HUES6 (cell line): ENCODE measurements around the gene DPPA5.
"Not testable (repeated sequence)": the region's sequence is repeated elsewhere in the genome, so short reads cannot be mapped to it uniquely, and the experiment has no call there.

Experiments used
- H3K27ac ChIP-seq: 2 replicates; pipeline ENCODE4 v1.7.0; 2013; ENCODE audit warnings: low read depth, mild to moderate bottlenecking, low read length, inconsistent platforms
- H3K27me3 ChIP-seq: 2 replicates; pipeline ENCODE4 v1.6.1; 2013; ENCODE audit warnings: low read length; ENCODE audit not compliant: control insufficient read depth, insufficient read depth
- H3K36me3 ChIP-seq: 2 replicates; pipeline ENCODE4 v1.6.1; 2013; ENCODE audit warnings: low read length; ENCODE audit not compliant: control insufficient read depth, insufficient read depth
- H3K4me1 ChIP-seq: 2 replicates; pipeline ENCODE4 v1.6.1; 2013; ENCODE audit warnings: low read length; ENCODE audit not compliant: control insufficient read depth, insufficient read depth
- H3K4me3 ChIP-seq: 2 replicates; pipeline ENCODE4 v1.5.1; 2013; ENCODE audit warnings: low read depth, low read length
- H3K9ac ChIP-seq: one replicate; pipeline ENCODE4 v1.6.1; 2013; ENCODE audit warnings: mild to moderate bottlenecking, low read length
- H3K9me3 ChIP-seq: 2 replicates; pipeline ENCODE4 v1.6.1; 2013; ENCODE audit warnings: low read depth, low read length; ENCODE audit not compliant: control insufficient read depth, insufficient read depth

The DPPA5 gene, protein sequence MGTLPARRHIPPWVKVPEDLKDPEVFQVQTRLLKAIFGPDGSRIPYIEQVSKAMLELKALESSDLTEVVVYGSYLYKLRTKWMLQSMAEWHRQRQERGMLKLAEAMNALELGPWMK

DNA sequence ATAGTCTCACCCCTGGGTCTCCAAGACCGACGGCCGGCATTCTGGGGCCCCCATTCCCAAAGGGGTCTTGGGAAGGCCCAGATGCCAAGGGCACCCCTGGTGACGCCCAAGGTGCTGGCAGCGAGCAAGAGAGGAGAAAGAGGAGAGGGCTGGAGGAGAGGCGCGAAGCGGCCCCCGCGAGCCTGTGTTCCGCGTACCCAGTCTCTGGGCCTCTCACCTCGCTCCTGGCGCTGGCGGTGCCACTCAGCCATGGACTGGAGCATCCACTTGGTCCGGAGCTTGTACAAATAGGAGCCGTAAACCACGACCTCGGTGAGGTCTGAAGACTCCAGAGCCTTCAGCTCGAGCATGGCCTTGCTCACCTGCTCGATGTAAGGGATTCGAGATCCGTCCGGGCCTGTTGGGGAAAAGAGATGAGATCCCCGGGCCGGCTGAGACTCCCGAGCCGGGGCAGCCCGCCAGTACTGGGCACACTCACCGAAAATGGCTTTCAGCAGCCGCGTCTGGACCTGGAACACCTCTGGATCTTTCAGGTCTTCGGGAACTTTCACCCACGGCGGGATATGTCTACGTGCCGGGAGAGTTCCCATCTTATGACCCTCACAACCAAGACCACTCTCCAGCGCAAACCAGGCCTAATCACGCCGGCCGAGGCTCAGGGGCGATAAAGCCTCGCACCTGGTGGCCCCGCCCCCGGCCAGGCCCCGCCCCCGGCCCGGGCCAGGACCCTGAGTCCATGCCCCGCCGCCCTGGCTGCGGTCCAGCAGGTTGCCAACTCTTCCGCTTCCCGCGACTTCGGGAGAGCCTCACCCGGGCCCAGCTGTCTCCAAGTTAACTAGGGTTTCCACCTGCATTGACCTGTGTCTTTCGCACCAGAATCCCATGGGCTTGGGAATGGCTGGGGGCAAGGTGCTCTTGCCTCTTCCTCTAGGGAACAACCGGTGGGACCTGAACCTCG is at the start of gene DPPA5:
DPPA5 (minus strand) TSS at position 641 of the 958 bp plus-strand sequence; CDS start at position 590, 51 bp downstream.
- H3K9ac ChIP-seq: no peak within 1 kb of the TSS
- H3K27me3 ChIP-seq: no peaks in the 10 kb centered on the region
- H3K4me3 ChIP-seq: no peak within 1 kb of the TSS
- H3K9me3 ChIP-seq: peaks cover 7% of the 10 kb centered on the region; the same call in 1 of the 2 replicates
- no peaks in the 10 kb centered on the region for H3K36me3 ChIP-seq
- no peak within 1 kb of the TSS for H3K27ac ChIP-seq
- H3K4me1 ChIP-seq: peaks cover 14% of the 10 kb centered on the region

DNA sequence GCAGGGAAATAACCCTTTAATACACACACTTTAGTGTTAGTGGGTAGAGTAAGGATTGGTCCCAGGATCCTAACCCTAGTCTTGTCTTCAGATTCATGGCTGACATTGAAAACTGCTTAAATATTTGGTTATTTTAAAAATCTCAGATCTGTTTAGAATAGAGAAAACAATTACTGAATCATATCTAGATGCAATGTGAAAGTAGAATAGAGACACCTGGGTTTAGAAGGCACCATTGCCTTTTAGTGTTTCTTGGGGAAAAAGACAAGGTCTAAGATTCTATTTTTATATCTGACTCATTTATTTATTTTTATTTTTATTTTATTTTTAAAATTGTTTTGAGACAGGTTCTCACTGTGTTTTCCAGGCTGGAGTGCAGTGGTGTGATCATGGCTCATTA is 46.6 kb upstream of the DPPA5 start:
- Histone ChIP-seq H3K36me3 (no peaks in the 10 kb centered on the region), H3K4me1 (no peaks in the 10 kb centered on the region), H3K27me3 (no peaks in the 10 kb centered on the region), H3K27ac (no peak overlapping the region), H3K9ac (no peak overlapping the region), H3K9me3 (no peaks in the 10 kb centered on the region), H3K4me3 (no peak overlapping the region)

DNA sequence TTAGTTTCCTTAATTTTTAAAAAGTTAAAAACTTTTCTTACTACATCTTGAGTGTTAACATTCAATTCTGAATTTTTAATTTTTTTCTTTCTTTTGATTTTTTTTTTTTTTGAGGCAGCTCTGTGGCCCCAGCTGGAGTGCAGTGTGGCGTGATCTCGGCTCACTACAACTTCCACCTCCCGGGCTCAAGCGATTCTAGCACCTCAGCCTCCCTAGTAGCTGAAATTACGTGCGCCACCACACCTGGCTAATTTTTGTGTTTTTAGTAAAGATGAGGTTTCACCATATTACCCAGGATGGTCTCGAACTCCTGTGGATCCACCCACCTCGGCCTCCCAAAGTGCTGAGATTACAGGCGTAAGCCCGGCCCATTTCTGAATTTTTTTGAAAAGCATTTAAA is 41.8 kb upstream of the DPPA5 start:
- H3K36me3 ChIP-seq: no peaks in the 10 kb centered on the region
- no peaks in the 10 kb centered on the region for H3K9me3 ChIP-seq
- H3K27me3 ChIP-seq: no peaks in the 10 kb centered on the region
- H3K9ac ChIP-seq: no peak overlapping the region
- no peak overlapping the region for H3K27ac ChIP-seq
- no peak overlapping the region for H3K4me3 ChIP-seq
- H3K4me1 ChIP-seq: no peaks in the 10 kb centered on the region

DNA sequence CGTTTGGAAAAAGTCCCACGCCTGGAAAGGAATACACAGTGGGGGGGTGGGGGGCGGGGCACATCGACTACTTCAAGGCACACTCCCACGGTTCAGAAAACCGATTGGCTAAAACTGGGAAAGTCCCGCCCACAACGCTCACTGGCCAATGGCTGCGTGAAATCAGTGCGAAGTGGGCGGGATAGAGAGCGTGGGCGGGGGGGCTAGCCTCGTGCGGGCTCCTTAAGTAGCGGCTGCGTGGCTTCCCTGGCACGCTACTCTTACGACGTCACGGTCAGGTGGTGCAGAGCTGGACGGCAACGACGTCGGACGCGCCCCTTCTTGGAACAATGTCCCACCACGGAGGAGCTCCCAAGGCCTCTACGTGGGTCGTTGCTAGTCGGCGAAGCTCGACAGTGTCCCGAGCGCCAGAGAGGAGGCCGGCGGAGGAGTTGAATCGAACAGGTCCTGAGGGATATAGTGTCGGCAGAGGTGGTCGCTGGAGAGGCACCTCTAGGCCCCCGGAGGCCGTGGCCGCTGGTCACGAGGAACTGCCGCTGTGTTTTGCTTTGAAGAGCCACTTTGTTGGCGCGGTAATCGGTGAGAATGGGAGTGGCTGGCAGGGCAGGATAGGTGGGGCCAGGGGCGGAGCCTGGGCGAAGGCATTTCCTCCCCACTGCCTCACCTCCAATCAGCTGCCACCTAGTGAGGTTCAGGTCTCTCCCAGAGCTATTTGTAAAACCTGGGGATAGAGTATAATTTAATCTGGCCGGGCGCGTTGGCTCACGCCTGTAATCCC is 40.7 kb upstream of the DPPA5 start, which contains the start of gene DDX43:
DDX43 (plus strand) TSS at position 252 of the 778 bp plus-strand sequence; CDS start at position 330, 78 bp downstream.
- Histone ChIP-seq H3K4me1 (no peaks in the 10 kb centered on the region), H3K27me3 (no peaks in the 10 kb centered on the region), H3K9me3 (no peaks in the 10 kb centered on the region), H3K4me3 (no peak within 1 kb of the TSS), H3K36me3 (no peaks in the 10 kb centered on the region), H3K9ac (no peak within 1 kb of the TSS), H3K27ac (no peak within 1 kb of the TSS)

DNA sequence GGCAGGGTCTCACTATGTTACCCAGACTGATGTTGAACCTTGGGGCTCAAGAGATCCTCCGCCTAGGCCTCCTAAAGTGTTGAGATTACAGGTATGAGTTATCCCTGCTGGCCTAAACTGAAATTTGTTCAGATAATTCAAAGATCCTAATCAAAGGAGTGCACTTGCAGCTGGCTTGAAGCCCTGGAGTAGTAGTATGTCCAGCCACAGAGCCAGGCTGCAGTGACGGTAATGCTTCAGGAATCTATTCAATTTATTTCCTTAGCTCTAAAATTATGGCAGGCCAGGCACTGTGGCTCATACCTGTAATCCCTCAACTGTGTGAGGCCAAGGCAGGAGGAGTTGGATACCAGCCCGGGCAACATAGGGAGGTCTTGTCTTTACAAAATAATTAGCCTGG is 39.2 kb upstream of the DPPA5 start:
- H3K9ac ChIP-seq: no peak overlapping the region
- no peak overlapping the region for H3K4me3 ChIP-seq
- no peaks in the 10 kb centered on the region for H3K9me3 ChIP-seq
- H3K27ac ChIP-seq: no peak overlapping the region
- peaks cover 3% of the 10 kb centered on the region; the same call in 1 of the 2 replicates for H3K4me1 ChIP-seq
- H3K27me3 ChIP-seq: no peaks in the 10 kb centered on the region
- no peaks in the 10 kb centered on the region for H3K36me3 ChIP-seq

DNA sequence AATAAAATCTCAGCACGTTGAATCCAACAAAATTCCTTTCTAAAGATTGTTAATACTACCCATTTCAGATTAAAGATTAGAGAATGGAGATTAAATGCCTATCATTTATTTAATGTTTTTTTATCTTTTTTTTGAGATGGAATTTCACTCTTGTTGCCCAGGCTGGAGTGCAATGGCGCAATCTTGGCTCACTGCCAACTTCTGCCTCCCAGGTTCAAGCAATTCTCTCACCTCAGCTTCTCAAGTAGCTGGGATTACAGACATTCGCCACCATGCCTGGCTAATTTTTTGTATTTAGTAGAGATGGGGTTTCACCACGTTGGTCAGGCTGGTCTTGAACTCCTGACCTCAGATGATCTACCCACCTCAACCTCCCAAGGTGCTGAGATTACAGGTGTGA is 38.1 kb upstream of the DPPA5 start:
- not testable (repeated sequence) for H3K36me3 ChIP-seq, H3K27ac ChIP-seq, H3K4me1 ChIP-seq, H3K4me3 ChIP-seq, H3K9ac ChIP-seq, H3K9me3 ChIP-seq, H3K27me3 ChIP-seq

DNA sequence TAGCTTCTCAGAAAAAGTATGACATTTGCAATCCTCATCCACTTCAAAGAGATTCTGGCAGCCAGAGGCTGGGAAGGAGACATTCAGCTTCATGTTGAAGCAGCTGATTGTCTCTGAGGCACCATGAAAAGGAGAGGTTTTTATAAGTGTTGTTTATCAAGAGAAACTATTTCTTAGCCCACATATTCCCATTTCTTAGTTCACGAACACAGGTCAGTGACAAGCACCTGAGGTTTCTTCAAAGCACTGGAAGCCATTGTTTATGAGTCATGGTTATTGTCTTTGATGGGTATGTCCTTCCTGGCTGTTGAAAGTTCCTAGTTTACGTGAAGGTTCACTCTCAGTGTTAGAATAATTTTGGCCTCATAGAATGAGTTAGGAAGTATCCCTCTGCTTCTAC is 37.6 kb upstream of the DPPA5 start:
- peaks cover 4% of the 10 kb centered on the region; the same call in 1 of the 2 replicates for H3K4me1 ChIP-seq
- H3K4me3 ChIP-seq: no peak overlapping the region
- H3K36me3 ChIP-seq: no peaks in the 10 kb centered on the region
- H3K9ac ChIP-seq: no peak overlapping the region
- H3K27me3 ChIP-seq: no peaks in the 10 kb centered on the region
- no peaks in the 10 kb centered on the region for H3K9me3 ChIP-seq
- H3K27ac ChIP-seq: no peak overlapping the region

DNA sequence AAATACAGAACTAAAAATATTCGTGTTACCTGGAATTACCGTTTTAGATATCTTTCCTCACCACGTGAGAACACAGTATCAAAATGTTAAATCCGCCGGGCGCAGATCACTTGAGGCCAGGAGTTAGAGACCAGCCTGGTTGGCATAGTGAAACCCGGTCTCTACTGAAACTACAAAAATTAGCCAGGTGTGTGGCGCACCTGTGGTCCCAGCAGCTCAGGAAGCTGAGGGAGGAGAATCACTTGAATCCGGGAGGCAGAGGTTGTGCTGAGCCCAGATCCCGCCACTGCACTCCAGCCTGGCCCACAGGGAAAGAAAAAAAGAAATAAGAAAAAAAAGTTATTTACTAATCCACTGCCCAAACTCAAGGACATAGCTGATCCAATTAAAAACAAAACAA is 35.8 kb upstream of the DPPA5 start:
- Histone ChIP-seq H3K9ac (no peak overlapping the region), H3K4me1 (peaks cover 4% of the 10 kb centered on the region; the same call in 1 of the 2 replicates), H3K27ac (no peak overlapping the region), H3K4me3 (no peak overlapping the region), H3K36me3 (no peaks in the 10 kb centered on the region), H3K27me3 (no peaks in the 10 kb centered on the region), H3K9me3 (no peaks in the 10 kb centered on the region)

DNA sequence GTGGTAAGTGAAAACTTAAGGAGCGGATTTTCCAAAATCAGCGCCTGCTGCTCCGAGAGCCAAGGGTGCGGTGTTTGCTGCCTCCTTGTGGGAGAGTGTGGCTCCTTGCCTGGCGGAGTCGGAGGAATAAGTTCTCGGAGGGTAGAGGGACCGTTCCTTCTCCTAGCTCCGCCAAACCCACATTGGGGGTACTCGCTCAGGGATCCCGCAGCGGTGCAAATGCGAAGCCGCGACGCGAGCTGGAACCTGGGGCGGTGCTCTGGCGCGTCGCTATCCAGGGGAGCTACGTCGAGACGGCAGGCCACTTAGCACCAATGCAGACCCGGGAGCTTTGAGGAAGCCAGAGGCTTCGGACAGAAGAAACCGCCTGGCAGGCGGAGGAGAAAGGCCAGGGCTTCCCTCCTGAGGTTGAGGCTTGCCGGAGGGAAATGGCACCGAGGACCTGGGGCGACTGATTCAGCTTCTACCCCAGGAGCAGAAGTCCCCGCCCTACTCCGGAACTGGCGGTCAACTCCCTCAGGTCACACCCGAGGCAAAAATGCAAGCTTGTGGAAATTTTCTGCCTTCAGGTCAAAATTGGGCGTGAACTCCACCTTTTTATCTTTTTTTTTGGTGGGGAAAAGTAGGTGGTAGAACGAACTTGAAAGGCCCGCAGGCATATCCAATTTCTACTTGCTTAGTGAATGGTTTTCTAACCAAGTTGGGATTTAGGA is 34.9 kb upstream of the DPPA5 start:
- Histone ChIP-seq H3K27ac (peak overlapping the region; percentile 50; the same call in 1 of the 2 replicates), H3K4me3 (peak overlapping the region; percentile 63), H3K9ac (peak overlapping the region; percentile 84), H3K9me3 (no peaks in the 10 kb centered on the region), H3K27me3 (no peaks in the 10 kb centered on the region), H3K36me3 (no peaks in the 10 kb centered on the region), H3K4me1 (peaks cover 4% of the 10 kb centered on the region; the same call in 1 of the 2 replicates)

DNA sequence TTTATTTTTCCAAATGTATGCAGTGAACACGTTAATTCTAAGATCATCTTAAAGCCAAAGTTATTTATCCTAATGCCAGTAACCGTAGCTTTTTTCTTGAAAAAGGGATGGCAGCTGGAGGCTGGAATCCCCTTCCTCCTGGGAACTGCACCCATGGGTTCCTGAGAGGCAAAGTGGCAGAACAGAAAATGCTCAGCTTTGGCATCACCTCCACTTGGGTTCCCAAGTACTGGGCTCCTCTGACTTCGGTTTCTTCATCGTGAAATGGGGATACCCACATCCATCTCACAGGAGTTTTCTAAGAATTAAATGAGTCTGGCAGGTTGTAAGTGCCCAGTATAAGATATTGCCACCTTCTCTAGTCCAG is 34.3 kb upstream of the DPPA5 start:
- no peaks in the 10 kb centered on the region for H3K9me3 ChIP-seq
- no peaks in the 10 kb centered on the region for H3K36me3 ChIP-seq
- H3K4me3 ChIP-seq: peak overlapping the region; percentile 63
- H3K27ac ChIP-seq: no peak overlapping the region
- no peaks in the 10 kb centered on the region for H3K27me3 ChIP-seq
- peaks cover 4% of the 10 kb centered on the region; the same call in 1 of the 2 replicates for H3K4me1 ChIP-seq
- peak overlapping the region; percentile 84 for H3K9ac ChIP-seq
